GM13977 (cell line): Measurements from ENCODE around the gene SKP1.

Source experiments
- DNase-seq: peaks from one replicate; pipeline ENCODE4 v3.0.0; 2012; ENCODE audit warnings: low spot score
- in situ Hi-C: fragments of 300-500 bp; cut with MboI; formaldehyde crosslinking; loops from one replicate; pipeline ENCODE4 v1.12.0; 2022; ENCODE audit warnings: low sequenced_read_pairs, low pct_unique_long_range_greater_than_20kb, mixed read lengths, inconsistent platforms; ENCODE audit not compliant: unreplicated experiment
- TF ChIP-seq, protein P1 (sequence below): IDR thresholded peaks from 2 replicates; pipeline ENCODE4 v1.5.1; 2012; ENCODE audit warnings: mild to moderate bottlenecking, control low read depth; ENCODE audit not compliant: insufficient read depth; ENCODE audit errors: extremely low read depth, missing control alignments

Gene SKP1

DNA sequence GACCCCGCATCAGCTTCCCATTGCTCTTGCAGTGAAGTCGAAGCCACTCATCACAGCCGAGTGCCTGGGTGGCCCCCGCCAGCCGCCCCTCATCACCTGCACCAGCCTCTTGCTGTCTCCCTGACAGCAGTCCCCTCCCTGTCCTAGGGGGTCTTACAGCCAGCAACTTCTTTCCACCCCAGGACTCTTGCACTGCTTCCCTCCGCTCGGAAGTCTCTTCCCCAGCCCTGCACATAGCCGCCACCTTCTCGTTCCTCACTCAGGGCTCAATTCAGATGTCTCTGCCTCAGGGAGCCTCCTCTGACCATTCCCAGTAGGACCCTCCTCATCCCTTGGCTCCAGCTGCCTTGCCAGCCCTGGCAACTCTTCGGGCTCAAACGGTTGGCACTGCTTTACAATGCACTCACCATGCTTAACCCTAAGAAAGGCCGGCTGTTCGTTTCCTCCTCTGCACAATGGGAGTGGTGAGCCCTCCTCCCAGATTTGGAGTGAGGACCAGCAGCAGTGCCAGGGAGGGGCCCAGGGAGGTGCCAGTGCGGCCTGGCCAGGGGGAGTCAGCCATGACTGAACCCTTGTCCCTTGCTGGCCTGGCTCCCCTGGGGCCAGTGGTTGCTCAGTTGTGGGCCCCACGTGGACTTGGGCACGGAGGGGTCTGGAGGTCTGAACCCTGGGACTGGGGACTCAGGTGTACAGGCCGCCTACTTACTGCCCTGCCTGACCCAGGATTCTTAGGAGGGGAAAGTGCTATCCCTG is 56.2 kb downstream of the SKP1 start:
- TF ChIP-seq, protein P1, sequence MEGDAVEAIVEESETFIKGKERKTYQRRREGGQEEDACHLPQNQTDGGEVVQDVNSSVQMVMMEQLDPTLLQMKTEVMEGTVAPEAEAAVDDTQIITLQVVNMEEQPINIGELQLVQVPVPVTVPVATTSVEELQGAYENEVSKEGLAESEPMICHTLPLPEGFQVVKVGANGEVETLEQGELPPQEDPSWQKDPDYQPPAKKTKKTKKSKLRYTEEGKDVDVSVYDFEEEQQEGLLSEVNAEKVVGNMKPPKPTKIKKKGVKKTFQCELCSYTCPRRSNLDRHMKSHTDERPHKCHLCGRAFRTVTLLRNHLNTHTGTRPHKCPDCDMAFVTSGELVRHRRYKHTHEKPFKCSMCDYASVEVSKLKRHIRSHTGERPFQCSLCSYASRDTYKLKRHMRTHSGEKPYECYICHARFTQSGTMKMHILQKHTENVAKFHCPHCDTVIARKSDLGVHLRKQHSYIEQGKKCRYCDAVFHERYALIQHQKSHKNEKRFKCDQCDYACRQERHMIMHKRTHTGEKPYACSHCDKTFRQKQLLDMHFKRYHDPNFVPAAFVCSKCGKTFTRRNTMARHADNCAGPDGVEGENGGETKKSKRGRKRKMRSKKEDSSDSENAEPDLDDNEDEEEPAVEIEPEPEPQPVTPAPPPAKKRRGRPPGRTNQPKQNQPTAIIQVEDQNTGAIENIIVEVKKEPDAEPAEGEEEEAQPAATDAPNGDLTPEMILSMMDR: no peak
- in situ Hi-C loops: no loop called here
- DNase-seq: no peak

DNA sequence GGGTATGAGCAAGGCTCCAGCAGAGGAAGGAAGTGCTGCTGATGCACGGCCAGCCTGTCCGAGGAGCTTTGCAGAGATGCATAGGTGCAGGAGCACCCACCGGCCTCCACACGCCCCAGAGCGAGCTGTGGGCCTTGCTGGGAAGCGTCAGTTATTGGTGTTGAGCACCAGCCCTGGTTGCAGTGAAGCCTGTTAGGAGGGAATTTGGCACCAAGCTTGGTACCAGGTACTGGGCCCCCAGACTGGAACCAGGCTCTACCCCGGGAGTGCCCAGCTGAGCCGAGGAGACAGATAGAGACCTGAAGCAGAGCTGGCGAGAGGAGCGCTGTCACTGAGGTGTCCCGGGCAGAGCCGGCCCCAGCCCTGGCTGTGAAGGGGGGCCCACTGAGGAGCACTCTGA is 57.0 kb downstream of the SKP1 start:
- DNase-seq: no peak
- in situ Hi-C loops: no loop called here
- TF ChIP-seq, protein P1: no peak

DNA sequence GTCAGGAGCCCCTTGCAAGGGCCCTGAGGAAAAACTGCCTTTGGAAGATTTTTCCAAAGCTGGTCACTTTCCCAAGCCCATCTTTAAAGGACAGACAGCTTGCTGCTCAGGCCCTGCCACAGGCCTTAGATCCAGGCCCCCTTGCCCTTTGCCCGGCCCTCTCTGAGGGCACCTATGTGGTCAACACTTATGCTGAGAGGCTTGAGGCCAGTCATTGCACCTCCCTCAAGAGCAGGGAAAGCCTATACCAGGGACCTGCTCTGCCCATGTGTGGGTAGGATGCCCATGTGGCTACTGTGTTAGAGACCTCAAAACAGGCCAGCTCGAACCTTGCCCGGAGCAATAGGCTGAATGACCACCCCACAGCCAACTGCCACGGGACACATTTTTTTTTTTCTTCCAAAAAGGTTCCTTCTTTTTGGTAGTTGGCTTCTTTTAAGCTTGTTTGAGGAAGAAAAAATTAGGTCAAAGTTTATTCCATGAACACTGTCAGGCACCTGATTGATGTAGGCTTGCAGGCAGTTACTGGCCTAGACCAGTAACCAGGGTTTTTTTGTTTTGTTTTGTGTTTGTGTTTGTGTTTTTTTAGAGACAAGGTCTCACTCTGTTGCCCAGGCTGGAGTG is 58.4 kb downstream of the SKP1 start:
- no peak for DNase-seq
- TF ChIP-seq, protein P1: no peak
- in situ Hi-C loops: no loop called here

DNA sequence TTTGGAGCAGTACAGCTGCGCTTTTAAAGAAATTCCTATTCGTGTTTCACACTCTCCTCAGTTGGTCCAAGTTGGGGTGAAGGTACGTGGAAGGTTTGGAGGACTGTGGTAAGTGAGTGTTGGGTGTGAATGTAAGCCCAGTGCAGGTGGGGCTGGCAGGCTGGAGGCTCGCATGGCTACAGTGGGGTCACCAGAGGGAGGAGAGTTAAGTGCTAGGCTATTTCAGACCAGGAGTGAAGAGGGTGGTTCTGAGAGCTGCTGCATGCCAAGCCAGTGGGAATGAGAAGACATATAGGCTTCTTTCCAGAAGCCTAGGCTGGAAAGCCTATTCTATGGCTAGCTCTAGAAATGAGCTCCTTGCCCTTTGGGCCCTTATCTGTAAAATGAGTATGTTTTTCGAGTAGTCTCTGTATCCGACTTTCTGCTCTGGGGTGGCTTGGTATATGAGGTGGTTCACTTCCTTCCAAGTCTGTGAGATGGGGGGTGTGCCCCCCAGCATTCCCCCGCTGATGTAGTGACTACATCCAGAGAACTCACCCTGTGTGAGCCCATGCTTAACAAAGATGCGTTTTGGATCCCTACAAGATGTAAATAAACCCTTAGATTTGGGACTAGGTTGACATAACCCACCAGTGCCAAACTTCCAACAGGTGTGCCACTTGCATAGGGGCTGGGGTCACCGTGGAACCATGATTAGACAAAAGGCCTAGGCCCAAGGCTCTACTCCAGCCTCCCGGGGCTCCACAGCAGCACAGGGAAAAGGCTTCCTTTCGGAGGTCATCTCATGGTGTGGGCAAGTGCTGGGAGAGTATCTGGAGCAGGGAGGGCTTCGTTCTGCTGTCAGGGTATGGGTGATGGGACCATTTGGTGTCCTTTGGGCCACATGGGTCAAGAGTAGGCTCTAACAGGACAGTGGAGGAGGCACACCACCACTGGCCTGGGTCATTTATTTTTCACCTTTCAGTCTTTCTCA is 59.7 kb downstream of the SKP1 start:
- no peak for DNase-seq
- TF ChIP-seq, protein P1: no peak
- in situ Hi-C loops: no loop called here

DNA sequence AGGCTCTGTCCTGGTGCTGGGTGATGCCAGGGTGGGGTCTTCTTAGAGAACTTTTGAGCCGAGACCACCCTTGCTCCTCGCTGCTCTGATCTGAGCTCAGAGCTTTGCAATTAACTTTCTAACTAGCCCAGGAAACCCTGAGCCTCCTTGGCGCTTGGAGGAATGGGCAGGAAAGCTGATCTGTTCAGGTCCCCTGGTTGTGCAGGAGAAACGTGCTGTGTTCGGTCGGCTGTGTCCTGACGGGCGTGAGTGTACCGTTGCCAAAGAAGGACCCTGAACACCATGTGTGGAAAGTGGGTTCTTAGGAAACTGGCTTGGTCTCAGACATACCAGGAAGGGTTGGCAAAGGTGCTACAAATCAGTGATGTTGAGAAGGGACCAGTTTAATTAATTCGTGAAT is 60.5 kb downstream of the SKP1 start:
- no peak for DNase-seq
- TF ChIP-seq, protein P1: no peak
- in situ Hi-C loops: no loop called here

DNA sequence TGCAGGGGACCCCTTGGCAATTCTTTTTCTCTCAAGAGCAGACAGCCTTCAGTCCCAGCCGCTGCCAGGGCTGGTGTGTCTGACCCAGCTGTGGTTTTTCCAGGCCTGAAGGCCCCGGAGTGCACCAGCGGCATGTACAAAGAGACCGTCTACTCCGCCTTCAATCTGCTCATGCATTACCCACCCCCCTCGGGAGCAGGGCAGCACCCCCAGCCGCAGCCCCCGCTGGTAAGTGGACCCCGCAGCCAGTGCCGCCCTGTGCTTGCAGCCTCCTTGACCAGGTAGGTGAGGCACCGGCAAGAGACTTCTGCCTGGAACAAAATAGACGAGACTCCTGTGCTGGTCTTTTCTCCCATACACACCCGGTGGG is 61.0 kb downstream of the SKP1 start:
- TF ChIP-seq, protein P1: no peak
- in situ Hi-C loops: no loop called here

More for the DNA sequence above, 61.0 kb downstream of the SKP1 start:
- DNase-seq: no peak
